Measurements from ENCODE around the gene SENP8. TPM values are rescaled to one million over a fixed set of nuclear protein-coding genes. Genes with fewer than 3 reads are reported as not detected.

SENP8 gene
- total and polyA plus RNA-seq, 2 of the 4 experiments (the other 2 are of a cell fraction), result 1.6 to 2.9 TPM

DNA sequence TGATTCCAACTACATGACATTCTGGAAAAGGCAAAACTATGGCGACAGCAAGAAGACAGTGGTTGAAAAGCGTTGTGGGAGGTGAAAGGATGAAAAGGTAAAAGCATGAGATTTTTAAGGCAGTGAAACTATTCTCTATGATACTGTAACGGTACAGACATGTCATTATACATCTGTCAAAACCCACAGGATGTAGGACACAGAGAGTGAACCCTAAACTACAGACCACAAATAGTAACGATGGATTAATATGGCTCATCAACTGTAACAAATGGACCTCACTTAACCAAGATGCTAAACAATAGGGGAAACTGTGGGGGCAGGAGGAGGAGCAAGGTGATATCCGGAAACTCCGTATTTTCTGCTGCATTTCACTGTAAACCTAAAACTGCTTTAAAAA is 39.3 kb upstream of the SENP8 start:
- POLR2A ChIA-PET (ENCODE audit: unreplicated experiment), result no interaction called here
- Histone ChIP-seq H3K27me3 (ENCODE audit: control insufficient read depth, insufficient read depth, low read length) (no peaks in the 10 kb centered on the region), H3K9me1 (ENCODE audit: insufficient read depth, low read length) (no peaks in the 10 kb centered on the region), H2BK20ac (ENCODE audit: low read depth, low read length) (no peak overlapping the region), H3K36me3 (ENCODE audit: control insufficient read depth, insufficient read depth, low read length) (no peaks in the 10 kb centered on the region), H3K4ac (ENCODE audit: low read depth, low read length) (no peak overlapping the region), H4K8ac (ENCODE audit: low read depth in 2 of 2, low read length in 2 of 2) (no peak overlapping the region), H3K56ac (ENCODE audit: extremely low read depth, insufficient read depth, low read length) (no peak overlapping the region), H4K20me1 (ENCODE audit: insufficient read depth, low read length) (peaks cover 11% of the 10 kb centered on the region; the same call in 1 of the 2 replicates), H4K91ac (ENCODE audit: insufficient read depth, low read depth, low read length) (no peak overlapping the region), H4K5ac (ENCODE audit: low read depth, low read length) (no peak overlapping the region), H2AFZ (replicated peaks; ENCODE audit: low read length, poor library complexity) (no peak overlapping the region), H3K4me1 (ENCODE audit: control insufficient read depth, insufficient read depth, low read length) (no peaks in the 10 kb centered on the region), H2AK5ac (ENCODE audit: low read depth, low read length) (no peak overlapping the region), H3K9me3 (ENCODE audit: control insufficient read depth, insufficient read depth, low read length) (no peaks in the 10 kb centered on the region), H2BK120ac (ENCODE audit: low read depth, low read length) (no peak overlapping the region), H3K23ac (ENCODE audit: low read depth, low read length) (no peak overlapping the region), H3K4me2 (ENCODE audit: low read depth, low read length) (no peak overlapping the region), H3K14ac (replicated peaks; ENCODE audit: low read depth, low read length) (no peak overlapping the region), H2BK5ac (ENCODE audit: low read depth, low read length, poor library complexity, severe bottlenecking) (no peak overlapping the region), H3K9ac (ENCODE audit: low read depth, low read length) (no peak overlapping the region), H3K27ac (ENCODE audit: insufficient read depth, low read length) (no peak overlapping the region), H3K79me1 (ENCODE audit: low read depth in 1 of 2, low read length in 2 of 2) (peaks cover 19 to 21% of the 10 kb centered on the region in 2 experiments), H2AK9ac (replicated peaks; ENCODE audit: low read depth, low read length, poor library complexity) (no peak overlapping the region), H2BK15ac (ENCODE audit: low read depth, low read length) (no peak overlapping the region), H3K18ac (ENCODE audit: low read depth, low read length) (no peak overlapping the region), H3K4me3 (ENCODE audit: insufficient read depth, low read depth, low read length) (no peak overlapping the region)
- CTCF ChIA-PET, result no interaction called here
- DNase-seq (no peak), ATAC-seq (ENCODE audit: low read depth) (no peak)
- intact Hi-C loops (cut with micrococcal nuclease), result no loop called here
- in situ Hi-C loops (cut with MboI; ENCODE audit: low sequenced_read_pairs), result no loop called here
- dilution Hi-C loops (cut with HindIII; ENCODE audit: low sequenced_read_pairs, unreplicated experiment), result no loop called here
- TF ChIP-seq MXI1 (IDR thresholded peaks at IDR 0.05; ENCODE audit: borderline replicate concordance, low read depth, low read length), result no peak
- BruUV-seq (replicated peaks), result no TSS peak
- whole genome bisulfite sequencing, 2 experiments (ENCODE audit: extremely low coverage in 2 of 2, insufficient read length in 1 of 2), result no CpG with 5 or more reads among the region's 6 CpGs

All from IMR-90 (cell line).